ENCODE results near the gene NDN. TPM values are rescaled to one million over a fixed set of nuclear protein-coding genes. Genes with fewer than 3 reads are reported as not detected.
A peak's percentile ranks its signal among the peaks of the same experiment; 100 is the strongest.

NDN gene
- total and polyA plus RNA-seq, 10 donors = 10.4 to 54.1 (median 26.6) TPM

DNA sequence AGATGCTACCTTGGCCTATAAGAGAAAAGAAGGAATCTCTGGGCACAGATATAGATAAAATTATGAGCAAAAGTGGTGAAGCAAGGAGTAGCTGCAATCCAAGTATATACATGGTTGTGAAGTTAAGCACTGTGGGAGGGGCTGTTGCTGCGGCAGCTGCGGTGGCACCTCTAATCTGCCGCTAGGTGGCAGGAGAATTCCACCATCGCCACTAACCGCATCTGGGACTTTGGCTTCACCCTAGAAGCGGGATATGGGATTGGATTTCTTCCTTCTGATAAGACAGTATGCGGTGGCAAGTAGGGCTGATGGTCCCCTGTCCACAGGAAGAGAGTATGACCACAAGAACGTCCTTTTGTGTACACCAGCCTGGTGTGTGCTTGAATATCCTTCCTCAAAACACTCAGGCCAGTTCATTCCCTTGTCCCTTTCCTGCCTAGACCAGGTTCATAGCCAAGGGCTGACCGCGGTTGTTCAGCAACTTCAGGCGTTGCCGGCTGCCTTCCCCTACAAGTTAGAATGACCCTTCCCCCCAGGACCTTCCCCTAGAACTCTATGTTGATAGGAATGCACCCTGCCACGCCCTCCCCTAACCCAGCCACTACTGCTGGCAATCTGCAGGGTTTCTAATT is 44.6 kb downstream of the NDN start:
- peaks cover 0 to 31% (median 4%) of the 10 kb centered on the region in 7 donors for H3K27me3 ChIP-seq (replicated peaks in 1 of 7)
- DNase-seq = no peak
- no peaks in the 10 kb centered on the region for H3K36me3 ChIP-seq
- no peaks in the 10 kb centered on the region for H3K9me3 ChIP-seq
- no peak overlapping the region for H3K4me3 ChIP-seq
- TF ChIP-seq POLR2A (IDR thresholded peaks at IDR 0.05) = no peak
- TF ChIP-seq, protein P1, sequence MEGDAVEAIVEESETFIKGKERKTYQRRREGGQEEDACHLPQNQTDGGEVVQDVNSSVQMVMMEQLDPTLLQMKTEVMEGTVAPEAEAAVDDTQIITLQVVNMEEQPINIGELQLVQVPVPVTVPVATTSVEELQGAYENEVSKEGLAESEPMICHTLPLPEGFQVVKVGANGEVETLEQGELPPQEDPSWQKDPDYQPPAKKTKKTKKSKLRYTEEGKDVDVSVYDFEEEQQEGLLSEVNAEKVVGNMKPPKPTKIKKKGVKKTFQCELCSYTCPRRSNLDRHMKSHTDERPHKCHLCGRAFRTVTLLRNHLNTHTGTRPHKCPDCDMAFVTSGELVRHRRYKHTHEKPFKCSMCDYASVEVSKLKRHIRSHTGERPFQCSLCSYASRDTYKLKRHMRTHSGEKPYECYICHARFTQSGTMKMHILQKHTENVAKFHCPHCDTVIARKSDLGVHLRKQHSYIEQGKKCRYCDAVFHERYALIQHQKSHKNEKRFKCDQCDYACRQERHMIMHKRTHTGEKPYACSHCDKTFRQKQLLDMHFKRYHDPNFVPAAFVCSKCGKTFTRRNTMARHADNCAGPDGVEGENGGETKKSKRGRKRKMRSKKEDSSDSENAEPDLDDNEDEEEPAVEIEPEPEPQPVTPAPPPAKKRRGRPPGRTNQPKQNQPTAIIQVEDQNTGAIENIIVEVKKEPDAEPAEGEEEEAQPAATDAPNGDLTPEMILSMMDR (IDR thresholded peaks at IDR 0.05 in 8 of 11, conservative IDR thresholded peaks at IDR 0.05 in 3 of 11) = peak; percentile 37 to 84 (median 79)
- no peak for TF ChIP-seq POLR2AphosphoS5 (IDR thresholded peaks at IDR 0.05)
- H3K27ac ChIP-seq = no peak overlapping the region
- 15 to 22% (median 17%) methylated on average over 13 of the region's 13 CpGs for WGBS, 5 donors
- intact Hi-C loops (cut with DNase I; ENCODE audit: low total_unique reads) = loop anchor here (5.0 to 10.0 kb wide), 2 partner anchors 230 to 1862 kb away; no protein-coding TSS in a partner anchor
- no peaks in the 10 kb centered on the region for H3K4me1 ChIP-seq

Other genes starting within 250 kb of the NDN start
- not detected for gene GOLGA6L2, start 240.1 kb downstream of the NDN start, total RNA-seq
- gene GOLGA6L2, start 240.1 kb downstream of the NDN start, polyA plus RNA-seq = not detected
- 1 to 10 TPM in 3 of 7 donors, under 1 TPM in 3, not detected in 1; 0.32 to 3.5 (median 0.96) TPM for gene MKRN3, start 121.6 kb downstream of the NDN start, total RNA-seq
- under 1 TPM; 0.26 to 0.64 (median 0.39) TPM for gene MKRN3, start 121.6 kb downstream of the NDN start, polyA plus RNA-seq
- 1 to 10 TPM in 2 of 7 donors, under 1 TPM in 4, not detected in 1; 0.17 to 1.9 (median 0.55) TPM for gene MAGEL2, start 39.4 kb downstream of the NDN start, total RNA-seq
- gene MAGEL2, start 39.4 kb downstream of the NDN start, polyA plus RNA-seq = under 1 TPM; 0.02 to 0.06 (median 0.04) TPM

All from spleen (tissue), 11 donors.